ENCODE measurements around the gene FAM222A.

DNA sequence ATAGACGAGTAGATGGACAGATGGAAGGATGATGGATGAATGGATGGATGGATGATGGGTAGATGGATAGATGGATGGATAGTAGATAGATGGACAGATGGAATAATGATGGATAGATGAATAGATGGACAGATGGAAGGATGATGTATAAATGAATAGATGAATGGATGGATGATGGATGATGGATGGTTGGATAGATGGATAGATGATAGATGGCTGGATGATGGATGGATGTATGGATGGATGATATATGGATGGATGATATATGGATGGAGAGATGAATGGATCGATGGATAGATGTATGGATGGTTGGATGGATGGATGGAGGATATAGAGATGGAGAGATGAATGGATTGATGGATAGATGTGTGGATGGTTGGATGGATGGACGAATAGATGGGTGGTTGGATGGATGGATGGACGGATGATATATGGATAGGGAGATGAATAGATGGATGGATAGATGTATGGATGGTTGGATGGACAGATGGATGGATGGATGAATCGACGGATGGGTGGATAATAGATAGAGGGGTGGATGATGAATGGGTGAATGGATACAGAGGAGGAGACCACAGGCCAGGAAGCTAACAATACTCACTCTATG lies 100.3 kb downstream of the FAM222A start:
- TF ChIP-seq CTCF (IDR thresholded peaks at IDR 0.05), result no peak
- no peak for TF ChIP-seq POLR2A (IDR thresholded peaks at IDR 0.05)

All from uterus (tissue), 2 donors.